H1 (cell line): ENCODE measurements around the gene MBD3L1. TPM values are rescaled to one million over a fixed set of nuclear protein-coding genes. Genes with fewer than 3 reads are reported as not detected.

Experiments
- CTCF ChIA-PET: fragments of 300-600 bp; sonication (Branson Sonifier 250); formaldehyde crosslinking; loops from one replicate; lab custom pipeline; 2021; ENCODE audit not compliant: partially characterized antibody; lab: Charles Lee
- POLR2A ChIA-PET: fragments of 300-600 bp; sonication (Branson Sonifier 250); formaldehyde crosslinking; loops from one replicate; lab custom pipeline; 2021; ENCODE audit warnings: inconsistent platforms; ENCODE audit not compliant: partially characterized antibody; lab: Charles Lee
- DNase-seq, 2 experiments: peaks; one replicate each; pipeline versions ENCODE4 v3.0.0 to v3.0.0-alpha.2; 2010 to 2022; ENCODE audit warnings: low spot score in 2 of 2, low read depth in 1 of 2, mixed read lengths in 1 of 2
- FAIRE-seq: peaks from 2 replicates; lab custom pipeline; 2011; peaks lifted over from hg19 to GRCh38; lab: Jason Lieb, UNC
- H2AFZ ChIP-seq: 2 replicates; pipeline ENCODE4 v1.8.1; 2012; ENCODE audit warnings: low read length, inconsistent platforms
- H2AK5ac ChIP-seq: 2 replicates; pipeline ENCODE4 v1.6.1; 2013; ENCODE audit warnings: low read depth, low read length
- H2BK120ac ChIP-seq: replicated peaks from 2 replicates; pipeline ENCODE3; 2013; ENCODE audit warnings: low read depth, low read length, inconsistent platforms
- H2BK12ac ChIP-seq: 2 replicates; pipeline ENCODE4 v1.6.1; 2013; ENCODE audit warnings: low read depth, low read length
- H2BK15ac ChIP-seq: 2 replicates; pipeline ENCODE4 v1.6.1; 2013; ENCODE audit warnings: low read length
- H2BK20ac ChIP-seq: 2 replicates; pipeline ENCODE4 v1.6.1; 2013; ENCODE audit warnings: low read length
- H2BK5ac ChIP-seq: 2 replicates; pipeline ENCODE4 v1.6.1; 2013; ENCODE audit warnings: low read depth, low read length
- H3K14ac ChIP-seq: 2 replicates; pipeline ENCODE4 v1.6.1; 2013; ENCODE audit warnings: inconsistent platforms; ENCODE audit not compliant: insufficient read length
- H3K18ac ChIP-seq: 2 replicates; pipeline ENCODE4 v1.6.1; 2013; ENCODE audit warnings: low read length; ENCODE audit errors: extremely low read depth
- H3K23ac ChIP-seq: 2 replicates; pipeline ENCODE4 v1.6.1; 2013; ENCODE audit warnings: inconsistent platforms; ENCODE audit not compliant: insufficient read length
- H3K23me2 ChIP-seq: 2 replicates; pipeline ENCODE4 v1.6.1; 2013; ENCODE audit warnings: low read depth, low read length
- H3K27ac ChIP-seq: 2 replicates; pipeline ENCODE4 v1.6.1; 2011; ENCODE audit warnings: low read depth, low read length, inconsistent platforms
- H3K27me3 ChIP-seq, 4 experiments: replicated peaks in 1 of 4; 1 replicate in 1 of 4; 2 replicates in 3 of 4; pipeline versions ENCODE4 v1.6.1 to v1.8.1; 2011 to 2013; ENCODE audit warnings: low read length in 3 of 4, mild to moderate bottlenecking in 3 of 4, inconsistent platforms in 2 of 4, mixed read lengths in 2 of 4, moderate library complexity in 1 of 4; ENCODE audit not compliant: control insufficient read depth in 3 of 4, insufficient read depth in 3 of 4; ENCODE audit errors: extremely low read depth in 1 of 4
- H3K36me3 ChIP-seq, 4 experiments: 2 replicates each; pipeline versions ENCODE4 v1.6.1 to v1.8.1; 2011 to 2013; ENCODE audit warnings: mild to moderate bottlenecking in 4 of 4, low read length in 3 of 4, moderate library complexity in 2 of 4, control low read depth in 1 of 4, inconsistent platforms in 1 of 4; ENCODE audit not compliant: insufficient read depth in 4 of 4, control insufficient read depth in 2 of 4
- H3K4ac ChIP-seq: replicated peaks from 2 replicates; pipeline ENCODE3; 2013; ENCODE audit warnings: low read length, low read depth, mixed read lengths, inconsistent platforms; ENCODE audit not compliant: insufficient read length
- H3K4me1 ChIP-seq, 4 experiments: replicated peaks in 1 of 4; 1 replicate in 1 of 4; 2 replicates in 3 of 4; pipeline versions ENCODE4 v1.6.1 to v1.8.1; 2011 to 2013; ENCODE audit warnings: low read length in 3 of 4, inconsistent platforms in 2 of 4, mixed read lengths in 1 of 4; ENCODE audit not compliant: insufficient read depth in 4 of 4, control insufficient read depth in 3 of 4
- H3K4me2 ChIP-seq, 2 experiments: 2 replicates each; pipeline versions ENCODE4 v1.6.1 to v1.8.1; 2011 to 2013; ENCODE audit warnings: low read depth in 2 of 2, low read length in 2 of 2, control low read depth in 1 of 2, inconsistent platforms in 1 of 2, mild to moderate bottlenecking in 1 of 2; ENCODE audit not compliant: insufficient read depth in 1 of 2
- H3K4me3 ChIP-seq, 4 experiments: fragments of 200-600, 300-600 bp in 1 of 4; sonication (generic), shearing (Covaris generic), sonication (Bioruptor Twin) in 1 of 4; 2 replicates each; pipeline versions ENCODE4 v1.5.1 to v1.8.1; 2011 to 2016; ENCODE audit warnings: low read length in 4 of 4, low read depth in 3 of 4, control low read depth in 2 of 4, inconsistent platforms in 2 of 4, mild to moderate bottlenecking in 2 of 4, mixed read lengths in 1 of 4, moderate library complexity in 1 of 4; ENCODE audit not compliant: insufficient read depth in 2 of 4; ENCODE audit errors: extremely low read depth in 1 of 4
- H3K56ac ChIP-seq: replicated peaks from 2 replicates; pipeline ENCODE3; 2013; ENCODE audit warnings: low read depth, mild to moderate bottlenecking, mixed read lengths, low read length, inconsistent platforms; ENCODE audit not compliant: insufficient read length
- H3K79me1 ChIP-seq: 2 replicates; pipeline ENCODE4 v1.6.1; 2013; ENCODE audit warnings: low read depth, low read length, control low read depth
- H3K79me2 ChIP-seq, 2 experiments: 2 replicates each; pipeline versions ENCODE4 v1.6.1 to v1.8.1; 2012 to 2013; ENCODE audit warnings: low read length in 2 of 2, mild to moderate bottlenecking in 2 of 2, inconsistent platforms in 1 of 2; ENCODE audit not compliant: insufficient read depth in 2 of 2, control insufficient read depth in 1 of 2
- H3K9ac ChIP-seq, 4 experiments: replicated peaks in 1 of 4; 1 replicate in 1 of 4; 2 replicates in 3 of 4; pipeline versions ENCODE4 v1.6.1 to v1.8.1; 2011 to 2013; ENCODE audit warnings: low read depth in 3 of 4, low read length in 3 of 4, control low read depth in 2 of 4, mild to moderate bottlenecking in 2 of 4, moderate library complexity in 2 of 4, inconsistent platforms in 1 of 4; ENCODE audit errors: extremely low read depth in 1 of 4
- H3K9me3 ChIP-seq, 2 experiments: 2 replicates each; pipeline versions ENCODE4 v1.6.1 to v1.8.1; 2012 to 2013; ENCODE audit warnings: mild to moderate bottlenecking in 2 of 2, moderate library complexity in 2 of 2, control low read depth in 1 of 2, inconsistent platforms in 1 of 2, low read depth in 1 of 2, low read length in 1 of 2, mixed read lengths in 1 of 2; ENCODE audit not compliant: insufficient read depth in 2 of 2
- H4K20me1 ChIP-seq, 2 experiments: replicated peaks in 1 of 2; 2 replicates each; pipeline versions ENCODE3 to v1.8.1; 2011 to 2013; ENCODE audit warnings: inconsistent platforms in 2 of 2, low read length in 2 of 2, mild to moderate bottlenecking in 1 of 2; ENCODE audit not compliant: insufficient read depth in 2 of 2, control insufficient read depth in 1 of 2
- H4K5ac ChIP-seq: 2 replicates; pipeline ENCODE4 v1.6.1; 2013; ENCODE audit warnings: low read length, low read depth, mixed read lengths, inconsistent platforms; ENCODE audit not compliant: insufficient read length
- H4K8ac ChIP-seq: 2 replicates; pipeline ENCODE4 v1.8.0; 2013; ENCODE audit warnings: mild to moderate bottlenecking, moderate library complexity, low read length, inconsistent platforms; ENCODE audit not compliant: insufficient read depth; ENCODE audit errors: extremely low read depth
- H4K91ac ChIP-seq: replicated peaks from 2 replicates; pipeline ENCODE3; 2013; ENCODE audit warnings: low read length, mixed read lengths, inconsistent platforms; ENCODE audit not compliant: insufficient read length
- JUN ChIP-seq: IDR thresholded peaks from 2 replicates; pipeline ENCODE4 v1.6.1; 2011; ENCODE audit warnings: low read depth, mild to moderate bottlenecking, improper control_type of control experiment, low read length
- JUND ChIP-seq: IDR thresholded peaks from 2 replicates; pipeline ENCODE4 v1.6.1; 2011; ENCODE audit warnings: mild to moderate bottlenecking, improper control_type of control experiment, low read length
- MAFK ChIP-seq: IDR thresholded peaks from 2 replicates; pipeline ENCODE4 v1.6.1; 2012; ENCODE audit warnings: low read depth, mild to moderate bottlenecking, improper control_type of control experiment, low read length
- NANOG ChIP-seq: IDR thresholded peaks from 2 replicates; pipeline ENCODE4 v1.6.1; 2011; ENCODE audit warnings: low read length, low read depth, mild to moderate bottlenecking, inconsistent platforms; ENCODE audit not compliant: insufficient read depth, poor library complexity, severe bottlenecking
- RNF2 ChIP-seq: fragments of 200-900, 300-1000 bp; sonication (generic); IDR thresholded peaks from 2 replicates; pipeline ENCODE4 v1.7.1; 2016; ENCODE audit warnings: borderline replicate concordance, low read depth, mild to moderate bottlenecking, antibody characterized with exemption, low read length; ENCODE audit not compliant: poor library complexity, severe bottlenecking; ENCODE audit errors: missing control alignments
- TAF7 ChIP-seq: optimal IDR thresholded peaks from 2 replicates; pipeline ENCODE3; 2011; ENCODE audit warnings: low read depth, mild to moderate bottlenecking, inconsistent platforms, low read length, moderate library complexity, borderline replicate concordance
- WGBS, 2 experiments: shearing (Covaris generic) in 1 of 2; methylation state at CpG; one replicate each; pipeline versions ENCODE4 v1.1.6 to v1.1.7; 2013 to 2015; ENCODE audit warnings: low lambda C conversion rate in 2 of 2, mixed read lengths in 2 of 2, inconsistent platforms in 1 of 2, low coverage in 1 of 2, missing lambda C conversion rate in 1 of 2; ENCODE audit not compliant: insufficient replicate concordance in 2 of 2, insufficient coverage in 1 of 2, insufficient read length in 1 of 2; ENCODE audit errors: extremely low coverage in 1 of 2, missing lambda C conversion rate in 1 of 2; 5-methylcytosine and 5-hydroxymethylcytosine counted together
- polyA plus RNA-seq, 7 experiments: library from polyadenylated mRNA; depleted of rRNA in 3 of 7; stranded (reverse) in 5 of 7; unstranded in 2 of 7; fragments of >200 nt in 5 of 7; fragments of 200-250 nt in 2 of 7; gene quantifications; 1 replicate in 5 of 7; 2 replicates in 1 of 7; 4 replicates in 1 of 7; pipeline versions ENCODE4 v1.2.1 to v1.2.3, GENCODE V29; 2011 to 2013; ENCODE audit warnings: missing spikeins in 2 of 7, mixed read lengths in 2 of 7
- total RNA-seq: library from RNA; stranded (reverse); fragmentation: NEBNext Ultra II Directional; extraction: Animal tissue kit (Norgen Biotek cat#: 25700); gene quantifications from 2 replicates; pipeline ENCODE4 v1.2.1, GENCODE V29; 2021

The MBD3L1 gene
- total and polyA plus RNA-seq, 2 of the 8 experiments (the other 6 are each of a cell fraction or from before 2014, with no cell fraction given), result not detected

- no peak overlapping the region for H2BK15ac ChIP-seq
- H3K79me2 ChIP-seq, result no peaks in the 10 kb centered on the region
- H3K23me2 ChIP-seq, result no peaks in the 10 kb centered on the region
- H4K5ac ChIP-seq, result no peak overlapping the region
- no peak overlapping the region for H3K4me3 ChIP-seq
- peaks cover 36 to 39% of the 10 kb centered on the region in 2 experiments for H3K9me3 ChIP-seq
- TF ChIP-seq NANOG, result no peak
- TF ChIP-seq JUN, result no peak
- no peak for TF ChIP-seq RNF2
- no peak for TF ChIP-seq MAFK
- TF ChIP-seq TAF7, result no peak
- no peak for TF ChIP-seq JUND
- H3K4ac ChIP-seq, result no peak overlapping the region
- no peak overlapping the region for H2BK12ac ChIP-seq
- no peak overlapping the region for H4K91ac ChIP-seq
- no peak overlapping the region for H2BK120ac ChIP-seq
- no peak overlapping the region for H3K9ac ChIP-seq
- no peaks in the 10 kb centered on the region for H4K20me1 ChIP-seq
- H3K36me3 ChIP-seq, result no peaks in the 10 kb centered on the region
- no peak overlapping the region for H3K4me2 ChIP-seq
- no peak overlapping the region for H3K18ac ChIP-seq
- ChIA-PET CTCF (no interaction called here), POLR2A (no interaction called here)
- WGBS, 2 experiments, result 88% methylated on average over 1 of the region's 1 CpG; no CpG with 5 or more reads in 1 of the 2 experiments
- H3K14ac ChIP-seq, result no peak overlapping the region
- DNase-seq (no peak), FAIRE-seq (no peak)
- no peak overlapping the region for H3K27ac ChIP-seq
- no peak overlapping the region for H3K23ac ChIP-seq
- H2AK5ac ChIP-seq, result no peak overlapping the region
- no peak overlapping the region for H2AFZ ChIP-seq
- no peaks in the 10 kb centered on the region for H3K79me1 ChIP-seq
- H3K4me1 ChIP-seq, result no peaks in the 10 kb centered on the region
- no peak overlapping the region for H3K56ac ChIP-seq
- no peaks in the 10 kb centered on the region for H3K27me3 ChIP-seq
- H2BK5ac ChIP-seq, result no peak overlapping the region
- no peak overlapping the region for H2BK20ac ChIP-seq
- H4K8ac ChIP-seq, result no peak overlapping the region
Observed at GRCh38 chr19:8794823-8795222, 37.4 kb upstream of the MBD3L1 start.
